Ishikawa (cell line): ENCODE data around the gene ARID5B.

ENCODE experiments used
- CEBPB ChIP-seq: IDR thresholded peaks from 2 replicates; pipeline ENCODE4 v1.6.1; 2012
- CREB1 ChIP-seq: IDR thresholded peaks from 2 replicates; pipeline ENCODE4 v1.6.1; 2012; ENCODE audit warnings: low read depth
- EGR1 ChIP-seq: IDR thresholded peaks from 2 replicates; pipeline ENCODE4 v1.6.1; 2012
- EP300 ChIP-seq: IDR thresholded peaks from 2 replicates; pipeline ENCODE4 v1.6.1; 2012; ENCODE audit warnings: borderline replicate concordance
- FOXM1 ChIP-seq: IDR thresholded peaks from 2 replicates; pipeline ENCODE4 v1.6.1; 2012; ENCODE audit warnings: low read depth, borderline replicate concordance
- NFIC ChIP-seq: IDR thresholded peaks from 2 replicates; pipeline ENCODE4 v1.6.1; 2012
- RAD21 ChIP-seq: IDR thresholded peaks from 2 replicates; pipeline ENCODE4 v1.6.1; 2012; ENCODE audit warnings: low read depth
- TAF1 ChIP-seq: IDR thresholded peaks from 2 replicates; pipeline ENCODE4 v1.6.1; 2012; ENCODE audit warnings: low read depth, mild to moderate bottlenecking
- TCF12 ChIP-seq: IDR thresholded peaks from 2 replicates; pipeline ENCODE4 v1.6.1; 2012; ENCODE audit warnings: low read depth
- TEAD4 ChIP-seq: IDR thresholded peaks from 2 replicates; pipeline ENCODE4 v1.6.1; 2012
- YY1 ChIP-seq: IDR thresholded peaks from 2 replicates; pipeline ENCODE4 v1.6.1; 2012; ENCODE audit warnings: low read depth
- ZBTB7A ChIP-seq: IDR thresholded peaks from 2 replicates; pipeline ENCODE4 v1.6.1; 2012; ENCODE audit warnings: low read depth
- TF ChIP-seq, protein P1 (sequence below): IDR thresholded peaks from 2 replicates; pipeline ENCODE4 v1.6.1; 2012
- TF ChIP-seq, protein P2 (sequence below): IDR thresholded peaks from 2 replicates; pipeline ENCODE4 v1.6.1; 2012; ENCODE audit warnings: low read depth, mild to moderate bottlenecking
- TF ChIP-seq, protein P3 (sequence below): IDR thresholded peaks from 2 replicates; pipeline ENCODE4 v1.6.1; 2012

The ARID5B gene

DNA sequence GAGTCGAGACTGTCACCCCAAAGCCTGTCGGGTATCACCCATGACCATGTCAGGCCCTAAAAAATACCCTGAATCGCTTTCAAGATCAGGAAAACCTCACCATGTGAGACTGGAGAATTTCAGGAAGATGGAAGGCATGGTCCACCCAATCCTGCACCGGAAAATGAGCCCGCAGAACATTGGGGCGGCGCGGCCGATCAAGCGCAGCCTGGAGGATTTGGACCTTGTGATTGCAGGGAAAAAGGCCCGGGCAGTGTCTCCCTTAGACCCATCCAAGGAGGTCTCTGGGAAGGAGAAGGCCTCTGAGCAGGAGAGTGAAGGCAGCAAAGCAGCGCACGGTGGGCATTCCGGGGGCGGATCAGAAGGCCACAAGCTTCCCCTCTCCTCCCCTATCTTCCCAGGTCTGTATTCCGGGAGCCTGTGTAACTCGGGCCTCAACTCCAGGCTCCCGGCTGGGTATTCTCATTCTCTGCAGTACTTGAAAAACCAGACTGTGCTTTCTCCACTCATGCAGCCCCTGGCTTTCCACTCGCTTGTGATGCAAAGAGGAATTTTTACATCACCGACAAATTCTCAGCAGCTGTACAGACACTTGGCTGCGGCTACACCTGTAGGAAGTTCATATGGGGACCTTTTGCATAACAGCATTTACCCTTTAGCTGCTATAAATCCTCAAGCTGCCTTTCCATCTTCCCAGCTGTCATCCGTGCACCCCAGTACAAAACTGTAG is 191.0 kb downstream of the ARID5B start:
- no peak for TF ChIP-seq TAF1

DNA sequence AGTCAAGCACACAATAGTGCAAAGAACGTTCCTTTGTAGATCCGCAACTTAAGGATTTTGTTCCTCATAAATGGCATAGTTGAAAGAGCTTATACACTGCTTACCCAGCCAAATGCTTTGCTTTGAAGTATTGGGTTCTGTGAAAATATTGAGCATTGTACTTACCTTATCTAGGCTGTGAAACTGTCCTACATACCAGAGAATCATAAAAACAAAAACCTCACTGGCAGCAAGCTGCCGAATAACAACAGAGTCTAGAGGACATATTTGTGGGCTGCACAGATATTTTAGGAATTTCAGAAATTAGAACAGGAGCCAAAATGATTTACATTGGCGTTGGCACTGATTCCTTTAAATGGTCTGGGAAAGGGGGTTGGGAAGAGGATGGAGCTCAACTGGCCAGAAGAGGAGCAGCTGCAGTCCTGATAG is 192.4 kb downstream of the ARID5B start:
- TF ChIP-seq, protein P1, sequence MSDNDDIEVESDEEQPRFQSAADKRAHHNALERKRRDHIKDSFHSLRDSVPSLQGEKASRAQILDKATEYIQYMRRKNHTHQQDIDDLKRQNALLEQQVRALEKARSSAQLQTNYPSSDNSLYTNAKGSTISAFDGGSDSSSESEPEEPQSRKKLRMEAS: no peak
- TF ChIP-seq TCF12: peak; percentile 88
- peak; percentile 95 for TF ChIP-seq NFIC
- TF ChIP-seq ZBTB7A: no peak
- peak; percentile 85 for TF ChIP-seq FOXM1
- peak; percentile 98 for TF ChIP-seq TEAD4
- TF ChIP-seq, protein P2, sequence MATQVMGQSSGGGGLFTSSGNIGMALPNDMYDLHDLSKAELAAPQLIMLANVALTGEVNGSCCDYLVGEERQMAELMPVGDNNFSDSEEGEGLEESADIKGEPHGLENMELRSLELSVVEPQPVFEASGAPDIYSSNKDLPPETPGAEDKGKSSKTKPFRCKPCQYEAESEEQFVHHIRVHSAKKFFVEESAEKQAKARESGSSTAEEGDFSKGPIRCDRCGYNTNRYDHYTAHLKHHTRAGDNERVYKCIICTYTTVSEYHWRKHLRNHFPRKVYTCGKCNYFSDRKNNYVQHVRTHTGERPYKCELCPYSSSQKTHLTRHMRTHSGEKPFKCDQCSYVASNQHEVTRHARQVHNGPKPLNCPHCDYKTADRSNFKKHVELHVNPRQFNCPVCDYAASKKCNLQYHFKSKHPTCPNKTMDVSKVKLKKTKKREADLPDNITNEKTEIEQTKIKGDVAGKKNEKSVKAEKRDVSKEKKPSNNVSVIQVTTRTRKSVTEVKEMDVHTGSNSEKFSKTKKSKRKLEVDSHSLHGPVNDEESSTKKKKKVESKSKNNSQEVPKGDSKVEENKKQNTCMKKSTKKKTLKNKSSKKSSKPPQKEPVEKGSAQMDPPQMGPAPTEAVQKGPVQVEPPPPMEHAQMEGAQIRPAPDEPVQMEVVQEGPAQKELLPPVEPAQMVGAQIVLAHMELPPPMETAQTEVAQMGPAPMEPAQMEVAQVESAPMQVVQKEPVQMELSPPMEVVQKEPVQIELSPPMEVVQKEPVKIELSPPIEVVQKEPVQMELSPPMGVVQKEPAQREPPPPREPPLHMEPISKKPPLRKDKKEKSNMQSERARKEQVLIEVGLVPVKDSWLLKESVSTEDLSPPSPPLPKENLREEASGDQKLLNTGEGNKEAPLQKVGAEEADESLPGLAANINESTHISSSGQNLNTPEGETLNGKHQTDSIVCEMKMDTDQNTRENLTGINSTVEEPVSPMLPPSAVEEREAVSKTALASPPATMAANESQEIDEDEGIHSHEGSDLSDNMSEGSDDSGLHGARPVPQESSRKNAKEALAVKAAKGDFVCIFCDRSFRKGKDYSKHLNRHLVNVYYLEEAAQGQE: no peak
- TF ChIP-seq CEBPB: peak; percentile 41; the same call in 1 of the 2 replicates
- TF ChIP-seq YY1: 0 out of 2 replicates have a peak, but pooled peaks have one; percentile 13
- TF ChIP-seq CREB1: no peak
- TF ChIP-seq TAF1: no peak
- TF ChIP-seq EP300: peak; percentile 93
- no peak for TF ChIP-seq EGR1
- TF ChIP-seq, protein P3, sequence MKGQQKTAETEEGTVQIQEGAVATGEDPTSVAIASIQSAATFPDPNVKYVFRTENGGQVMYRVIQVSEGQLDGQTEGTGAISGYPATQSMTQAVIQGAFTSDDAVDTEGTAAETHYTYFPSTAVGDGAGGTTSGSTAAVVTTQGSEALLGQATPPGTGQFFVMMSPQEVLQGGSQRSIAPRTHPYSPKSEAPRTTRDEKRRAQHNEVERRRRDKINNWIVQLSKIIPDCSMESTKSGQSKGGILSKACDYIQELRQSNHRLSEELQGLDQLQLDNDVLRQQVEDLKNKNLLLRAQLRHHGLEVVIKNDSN: no peak
- TF ChIP-seq RAD21: peak; percentile 27; the same call in 1 of the 2 replicates

DNA sequence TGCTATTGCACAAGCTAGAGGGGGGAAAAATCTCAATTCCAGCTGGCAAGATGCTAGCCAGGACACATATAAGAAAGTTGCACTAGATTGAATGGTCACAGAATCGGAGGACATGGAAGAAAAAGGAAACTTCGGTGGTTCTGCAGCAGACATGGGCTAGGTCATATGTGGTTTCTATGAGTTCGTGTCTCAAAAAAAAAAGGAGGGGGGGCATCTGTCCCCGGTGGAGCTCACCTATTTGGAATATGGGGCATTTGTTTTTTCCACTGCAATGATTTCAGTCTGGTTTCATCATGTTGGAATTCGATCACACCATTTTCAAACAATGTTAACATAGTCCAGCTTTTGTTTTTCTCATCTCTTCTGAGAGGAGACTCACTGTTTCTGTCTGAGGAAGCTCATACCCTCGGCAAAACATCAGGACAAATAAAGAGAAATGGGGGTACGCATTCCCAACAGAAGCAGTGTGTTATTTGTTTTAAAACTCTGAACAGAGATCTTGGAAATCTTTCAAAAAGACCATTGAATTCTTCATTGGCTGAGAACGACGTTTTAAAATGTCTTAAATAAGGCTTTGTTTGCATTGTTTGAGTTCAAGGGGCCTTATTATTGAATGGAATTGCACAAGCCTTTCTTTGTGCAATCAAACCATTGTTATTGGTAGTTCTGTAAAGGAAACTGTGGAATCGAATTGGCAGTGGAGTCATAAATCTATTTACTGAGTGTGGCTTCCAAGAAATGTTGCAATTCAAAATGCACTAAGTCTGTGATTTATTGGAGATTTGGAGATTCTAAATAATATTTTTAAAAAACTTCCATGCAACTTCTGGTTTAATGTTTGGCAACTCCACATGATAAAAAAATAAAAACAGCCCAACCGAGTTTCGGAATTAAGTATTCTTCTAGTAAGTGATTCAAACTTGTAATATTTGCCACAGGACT is 194.0 kb downstream of the ARID5B start:
- TF ChIP-seq, protein P1: no peak; the same call in 1 of the 2 replicates
- TF ChIP-seq, protein P2: no peak
- TF ChIP-seq EP300 (peak; percentile 77; the same call in 1 of the 2 replicates), FOXM1 (peak; percentile 85), NFIC (peak; percentile 35), RAD21 (no peak), CEBPB (peak; percentile 96), TCF12 (peak; percentile 74), YY1 (no peak), TEAD4 (peak; percentile 72)

DNA sequence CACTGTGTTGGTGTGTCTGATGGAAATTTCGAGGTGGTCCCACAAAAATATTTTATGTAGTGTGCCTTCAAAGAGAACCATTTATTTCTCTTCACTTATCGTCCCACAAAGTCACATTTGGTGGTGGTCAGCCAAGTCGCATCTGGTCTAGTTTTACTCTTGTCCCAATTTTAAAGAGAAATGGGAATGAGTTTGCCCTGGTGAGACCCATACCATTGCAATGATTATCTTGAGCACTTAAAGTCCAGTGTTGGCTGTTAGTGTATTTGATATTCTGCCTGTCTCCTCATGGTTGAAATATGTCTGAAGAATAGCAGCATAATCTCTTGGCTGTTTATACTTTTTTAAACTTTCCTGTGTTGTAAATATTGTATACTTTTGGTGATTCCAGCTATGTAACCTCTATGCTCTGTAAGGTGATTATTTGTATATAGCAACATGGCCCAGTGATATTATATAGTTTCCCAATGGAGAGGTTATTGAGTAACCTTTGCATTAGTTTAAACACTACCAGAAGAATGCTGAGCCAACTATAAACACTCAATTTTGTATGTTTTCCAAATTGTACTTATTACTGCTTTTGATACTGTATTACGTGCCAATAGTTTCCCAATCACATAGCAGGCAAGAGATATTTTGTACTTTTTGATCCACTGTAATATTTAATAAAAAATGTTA is 194.9 kb downstream of the ARID5B start:
- TF ChIP-seq, protein P1: no peak
- TF ChIP-seq CEBPB: no peak
- no peak for TF ChIP-seq NFIC
- TF ChIP-seq, protein P3: no peak
- TF ChIP-seq CREB1: no peak
- no peak for TF ChIP-seq EP300
- TF ChIP-seq FOXM1: no peak
- no peak for TF ChIP-seq YY1
- TF ChIP-seq RAD21: no peak
- no peak for TF ChIP-seq TAF1
- no peak for TF ChIP-seq TCF12
- no peak for TF ChIP-seq TEAD4
- TF ChIP-seq ZBTB7A: no peak
- TF ChIP-seq, protein P2: no peak
- no peak for TF ChIP-seq EGR1
